BE2C (cell line): ENCODE data around the gene RBMS3.

Experiments used
- DNase-seq: peaks from one replicate; pipeline ENCODE4 v3.0.0-alpha.2; 2020
- H3K27me3 ChIP-seq: fragments of 250-450 bp; sonication (Bioruptor Pico); 2 replicates; pipeline ENCODE4 v1.5.1; 2020; ENCODE audit warnings: mild to moderate bottlenecking
- H3K36me3 ChIP-seq: fragments of 250-450 bp; sonication (Bioruptor Pico); 2 replicates; pipeline ENCODE4 v1.5.1; 2020; ENCODE audit warnings: mild to moderate bottlenecking
- H3K4me1 ChIP-seq: fragments of 250-450 bp; sonication (Bioruptor Pico); 2 replicates; pipeline ENCODE4 v1.5.1; 2020
- H3K4me3 ChIP-seq: 2 replicates; pipeline ENCODE4 v1.5.1; 2011; ENCODE audit warnings: low read depth, low read length
- H3K9me3 ChIP-seq: fragments of 250-450 bp; sonication (Bioruptor Pico); 2 replicates; pipeline ENCODE4 v1.5.1; 2020
- TF ChIP-seq, protein P1 (sequence below): IDR thresholded peaks from 2 replicates; pipeline ENCODE4 v1.5.1; 2012; ENCODE audit warnings: mild to moderate bottlenecking, low read depth, low read length

Gene RBMS3

DNA sequence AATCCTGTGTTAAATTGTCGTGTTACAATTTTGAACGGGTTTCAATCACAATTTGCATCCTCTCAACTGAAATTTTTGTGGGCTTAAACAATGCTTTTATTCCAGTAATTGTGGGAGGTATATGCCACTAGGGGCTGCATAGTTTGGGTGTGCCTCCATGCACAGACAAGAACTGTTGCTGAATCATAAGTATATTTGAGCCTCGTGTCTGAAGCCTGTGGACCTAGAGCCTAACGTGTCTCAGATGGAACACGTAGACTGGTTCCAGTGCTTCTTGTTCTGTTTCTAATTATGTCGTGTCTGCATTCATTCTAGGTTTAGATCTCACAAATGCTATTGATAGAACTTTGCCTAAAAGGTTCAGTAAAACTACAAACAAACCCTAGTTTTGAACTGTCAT, 363.4 kb downstream of the RBMS3 start:
- Histone ChIP-seq H3K4me3 (no peak overlapping the region), H3K36me3 (no peaks in the 10 kb centered on the region), H3K4me1 (peaks cover 30% of the 10 kb centered on the region), H3K9me3 (no peaks in the 10 kb centered on the region), H3K27me3 (no peaks in the 10 kb centered on the region)
- TF ChIP-seq, protein P1, sequence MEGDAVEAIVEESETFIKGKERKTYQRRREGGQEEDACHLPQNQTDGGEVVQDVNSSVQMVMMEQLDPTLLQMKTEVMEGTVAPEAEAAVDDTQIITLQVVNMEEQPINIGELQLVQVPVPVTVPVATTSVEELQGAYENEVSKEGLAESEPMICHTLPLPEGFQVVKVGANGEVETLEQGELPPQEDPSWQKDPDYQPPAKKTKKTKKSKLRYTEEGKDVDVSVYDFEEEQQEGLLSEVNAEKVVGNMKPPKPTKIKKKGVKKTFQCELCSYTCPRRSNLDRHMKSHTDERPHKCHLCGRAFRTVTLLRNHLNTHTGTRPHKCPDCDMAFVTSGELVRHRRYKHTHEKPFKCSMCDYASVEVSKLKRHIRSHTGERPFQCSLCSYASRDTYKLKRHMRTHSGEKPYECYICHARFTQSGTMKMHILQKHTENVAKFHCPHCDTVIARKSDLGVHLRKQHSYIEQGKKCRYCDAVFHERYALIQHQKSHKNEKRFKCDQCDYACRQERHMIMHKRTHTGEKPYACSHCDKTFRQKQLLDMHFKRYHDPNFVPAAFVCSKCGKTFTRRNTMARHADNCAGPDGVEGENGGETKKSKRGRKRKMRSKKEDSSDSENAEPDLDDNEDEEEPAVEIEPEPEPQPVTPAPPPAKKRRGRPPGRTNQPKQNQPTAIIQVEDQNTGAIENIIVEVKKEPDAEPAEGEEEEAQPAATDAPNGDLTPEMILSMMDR, result peak; percentile 40
- DNase-seq, result peak; percentile 53

DNA sequence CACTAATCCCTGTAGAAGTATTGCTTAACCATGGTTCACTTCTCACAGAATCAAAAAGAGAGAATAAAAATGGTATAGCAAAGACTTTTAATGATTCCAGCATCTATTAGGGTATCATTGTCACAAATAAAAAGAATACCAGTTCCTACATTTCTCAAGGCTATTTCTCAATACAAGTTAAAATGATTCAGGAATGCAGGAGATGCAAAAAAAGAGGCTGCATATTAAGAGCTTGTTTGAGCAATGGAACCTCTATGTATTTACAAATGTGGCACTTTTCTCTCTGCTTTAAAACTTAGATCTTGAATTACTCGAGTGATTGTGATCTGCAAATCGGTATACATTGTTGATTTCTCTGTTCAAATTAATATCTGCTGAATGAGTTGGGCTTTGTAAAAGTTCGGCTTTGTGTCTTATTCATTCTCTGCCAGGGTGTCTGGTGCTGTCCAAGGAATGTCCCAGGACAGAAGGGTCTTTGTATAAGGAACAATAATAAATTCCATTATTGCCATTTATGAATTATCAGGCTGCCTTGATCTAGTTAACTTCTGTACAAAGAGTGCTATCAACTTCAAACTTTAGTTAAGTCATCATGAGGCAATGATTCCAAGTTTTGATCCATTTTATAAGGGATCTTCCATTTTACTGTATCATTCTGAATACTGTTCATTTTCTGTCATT, 364.2 kb downstream of the RBMS3 start:
- Histone ChIP-seq H3K36me3 (no peaks in the 10 kb centered on the region), H3K4me1 (peaks cover 30% of the 10 kb centered on the region), H3K4me3 (no peak overlapping the region), H3K27me3 (no peaks in the 10 kb centered on the region), H3K9me3 (no peaks in the 10 kb centered on the region)
- no peak for DNase-seq
- TF ChIP-seq, protein P1, result no peak

DNA sequence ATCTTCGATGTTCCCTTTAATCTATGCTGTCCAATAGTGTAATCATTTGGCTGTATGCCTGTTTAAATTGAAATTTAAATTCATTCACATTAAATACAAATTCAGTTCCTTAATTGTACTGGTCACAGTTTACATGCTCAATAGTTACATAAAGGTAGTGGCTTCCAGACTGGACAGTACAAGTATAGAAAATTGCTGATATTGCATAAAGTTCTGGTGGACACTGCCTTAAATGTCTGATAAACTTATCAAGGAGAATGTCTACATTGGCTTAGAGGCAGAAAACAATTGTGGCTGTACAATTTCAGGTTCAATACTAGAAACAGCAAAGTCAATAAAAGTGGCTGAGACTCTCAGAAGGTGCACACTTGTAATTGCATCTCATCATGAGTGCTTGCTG, 365.2 kb downstream of the RBMS3 start:
- Histone ChIP-seq H3K9me3 (no peaks in the 10 kb centered on the region), H3K27me3 (no peaks in the 10 kb centered on the region), H3K4me1 (peaks cover 32% of the 10 kb centered on the region), H3K36me3 (no peaks in the 10 kb centered on the region), H3K4me3 (no peak overlapping the region)
- TF ChIP-seq, protein P1, result no peak
- no peak for DNase-seq

DNA sequence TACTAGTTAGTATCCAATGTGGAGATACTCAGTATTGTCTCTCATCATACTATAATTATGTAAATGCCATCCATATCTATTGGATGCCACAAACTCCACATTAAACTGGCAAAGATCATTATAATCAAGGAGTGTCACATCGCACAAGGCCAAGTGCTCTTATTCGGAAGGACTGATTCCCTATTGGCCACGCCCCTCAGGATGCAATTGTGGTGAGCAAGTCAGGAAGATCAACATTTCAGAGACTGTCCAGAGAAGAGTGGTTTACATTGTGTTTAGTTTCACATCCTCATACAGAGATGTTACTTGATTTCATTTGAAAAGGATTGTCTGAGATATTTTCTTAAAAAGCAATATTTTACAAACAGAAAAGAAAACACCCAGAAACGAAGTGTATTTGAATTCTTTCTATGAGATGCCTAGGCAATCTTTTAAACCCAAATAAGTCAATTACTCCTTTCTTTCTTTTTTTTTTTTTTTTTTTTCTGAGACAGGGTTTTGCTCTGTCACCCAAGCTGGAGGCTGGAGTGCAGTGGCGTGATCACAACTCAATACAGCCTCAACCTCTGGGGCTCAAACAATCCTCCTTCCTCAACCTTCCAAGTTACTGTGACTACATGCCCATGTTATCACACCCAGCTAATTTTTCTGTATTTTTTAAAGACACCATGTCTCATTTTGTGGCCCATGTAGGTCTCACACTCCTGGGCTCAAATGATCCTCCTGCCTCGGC, 369.1 kb downstream of the RBMS3 start:
- peaks cover 19% of the 10 kb centered on the region for H3K4me1 ChIP-seq
- H3K9me3 ChIP-seq, result no peaks in the 10 kb centered on the region
- no peak for DNase-seq
- no peak overlapping the region for H3K4me3 ChIP-seq
- TF ChIP-seq, protein P1, result no peak
- H3K27me3 ChIP-seq, result no peaks in the 10 kb centered on the region
- H3K36me3 ChIP-seq, result no peaks in the 10 kb centered on the region

DNA sequence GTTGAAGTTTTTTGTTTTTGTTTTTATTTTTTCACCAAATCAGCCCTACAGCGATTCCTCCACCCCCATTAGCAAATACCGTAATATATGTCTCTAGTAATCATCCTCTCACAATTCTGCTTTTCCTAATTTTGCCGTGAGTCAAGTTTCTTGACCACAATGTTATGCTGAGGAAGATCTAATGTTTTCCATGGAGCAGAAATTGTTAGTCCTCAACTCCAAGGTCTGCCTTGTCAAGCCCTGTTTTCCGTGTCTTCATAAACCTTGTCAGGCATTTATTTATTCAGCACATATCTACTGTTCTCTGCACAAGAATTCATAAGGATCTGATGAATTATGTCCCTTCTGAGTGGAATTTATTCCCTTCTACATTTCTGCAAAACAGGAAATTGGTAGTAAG, 372.8 kb downstream of the RBMS3 start:
- H3K27me3 ChIP-seq, result no peaks in the 10 kb centered on the region
- TF ChIP-seq, protein P1, result no peak
- peaks cover 11% of the 10 kb centered on the region for H3K4me1 ChIP-seq
- DNase-seq, result no peak
- H3K4me3 ChIP-seq, result no peak overlapping the region
- no peaks in the 10 kb centered on the region for H3K36me3 ChIP-seq
- no peaks in the 10 kb centered on the region for H3K9me3 ChIP-seq
